H9 (cell line): ENCODE results near the gene CFAP69. TPM values are rescaled to one million over a fixed set of nuclear protein-coding genes. Genes with fewer than 3 reads are reported as not detected.

ENCODE experiments used
- DNase-seq: peaks from one replicate; pipeline ENCODE4 v3.0.0-alpha.2; 2017
- H2AFZ ChIP-seq: one replicate; pipeline ENCODE4 v1.6.1; 2013; ENCODE audit warnings: mild to moderate bottlenecking, low read length, control low read depth, moderate library complexity
- H2AK5ac ChIP-seq: 2 replicates; pipeline ENCODE4 v1.6.1; 2013; ENCODE audit warnings: low read length, control low read depth, mixed read lengths; ENCODE audit not compliant: insufficient read length
- H2BK120ac ChIP-seq: one replicate; pipeline ENCODE4 v1.6.1; 2013; ENCODE audit warnings: low read depth, mild to moderate bottlenecking, low read length, control low read depth, inconsistent platforms; ENCODE audit not compliant: poor library complexity, severe bottlenecking
- H2BK12ac ChIP-seq: 2 replicates; pipeline ENCODE4 v1.6.1; 2013; ENCODE audit warnings: low read length, control low read depth, mixed read lengths, low read depth; ENCODE audit not compliant: insufficient read length
- H2BK15ac ChIP-seq: 2 replicates; pipeline ENCODE4 v1.6.1; 2013; ENCODE audit warnings: low read depth, low read length, control low read depth
- H2BK20ac ChIP-seq: one replicate; pipeline ENCODE4 v1.6.1; 2013; ENCODE audit warnings: low read depth, mild to moderate bottlenecking, low read length, control low read depth, inconsistent platforms; ENCODE audit not compliant: poor library complexity, severe bottlenecking
- H2BK5ac ChIP-seq: 2 replicates; pipeline ENCODE4 v1.6.1; 2013; ENCODE audit warnings: low read length, control low read depth, mixed read lengths; ENCODE audit not compliant: insufficient read length
- H3K14ac ChIP-seq: 2 replicates; pipeline ENCODE4 v1.6.1; 2013; ENCODE audit warnings: low read length, control low read depth; ENCODE audit not compliant: insufficient read depth
- H3K18ac ChIP-seq: 2 replicates; pipeline ENCODE4 v1.6.1; 2013; ENCODE audit warnings: low read depth, mild to moderate bottlenecking, mixed read lengths, low read length, control low read depth; ENCODE audit not compliant: insufficient read length
- H3K23ac ChIP-seq: 2 replicates; pipeline ENCODE4 v1.6.1; 2013; ENCODE audit warnings: low read length, control low read depth, mixed read lengths, low read depth; ENCODE audit not compliant: insufficient read length
- H3K23me2 ChIP-seq: 2 replicates; pipeline ENCODE4 v1.6.1; 2013; ENCODE audit warnings: low read depth, mild to moderate bottlenecking, mixed read lengths, low read length, control low read depth; ENCODE audit not compliant: insufficient read length, poor library complexity, severe bottlenecking
- H3K27ac ChIP-seq: 2 replicates; pipeline ENCODE4 v1.5.1; 2013; ENCODE audit warnings: low read length, control low read depth, mixed read lengths, low read depth; ENCODE audit not compliant: insufficient read length
- H3K27me3 ChIP-seq: 2 replicates; pipeline ENCODE4 v1.6.1; 2013; ENCODE audit warnings: low read length, control low read depth, inconsistent platforms; ENCODE audit not compliant: insufficient read depth
- H3K4ac ChIP-seq: 2 replicates; pipeline ENCODE4 v1.6.1; 2013; ENCODE audit warnings: low read depth, mild to moderate bottlenecking, control low read depth, inconsistent platforms, low read length, moderate library complexity
- H3K4me1 ChIP-seq: 2 replicates; pipeline ENCODE4 v1.6.1; 2013; ENCODE audit warnings: low read length, control low read depth, inconsistent platforms; ENCODE audit not compliant: insufficient read depth
- H3K4me2 ChIP-seq: 2 replicates; pipeline ENCODE4 v1.6.1; 2013; ENCODE audit warnings: low read length, control low read depth, mixed read lengths; ENCODE audit not compliant: insufficient read length, insufficient read depth
- H3K56ac ChIP-seq: 2 replicates; pipeline ENCODE4 v1.6.1; 2013; ENCODE audit warnings: low read depth, mild to moderate bottlenecking, mixed read lengths, low read length, control low read depth; ENCODE audit not compliant: insufficient read length
- H3K79me1 ChIP-seq: 2 replicates; pipeline ENCODE4 v1.6.1; 2013; ENCODE audit warnings: low read depth, mild to moderate bottlenecking, moderate library complexity, low read length, control low read depth, inconsistent platforms; ENCODE audit not compliant: insufficient read depth, poor library complexity, severe bottlenecking
- H3K79me2 ChIP-seq: 2 replicates; pipeline ENCODE4 v1.6.1; 2013; ENCODE audit warnings: low read length, control low read depth, inconsistent platforms; ENCODE audit not compliant: insufficient read depth
- H3K9ac ChIP-seq: 2 replicates; pipeline ENCODE4 v1.6.1; 2013; ENCODE audit warnings: low read length, control low read depth, mixed read lengths; ENCODE audit not compliant: insufficient read length; ENCODE audit errors: extremely low read depth
- H3K9me3 ChIP-seq: one replicate; pipeline ENCODE4 v1.6.1; 2013; ENCODE audit warnings: low read depth, low read length, inconsistent platforms; ENCODE audit not compliant: control insufficient read depth
- H3T11ph ChIP-seq: one replicate; pipeline ENCODE4 v1.6.1; 2013; ENCODE audit warnings: mild to moderate bottlenecking, low read length, control low read depth, inconsistent platforms
- H4K20me1 ChIP-seq: one replicate; pipeline ENCODE4 v1.6.1; 2013; ENCODE audit not compliant: control insufficient read depth, insufficient read length, insufficient read depth
- H4K5ac ChIP-seq: 2 replicates; pipeline ENCODE4 v1.6.1; 2013; ENCODE audit warnings: low read depth, mild to moderate bottlenecking, mixed read lengths, low read length, control low read depth; ENCODE audit not compliant: insufficient read length
- H4K8ac ChIP-seq: replicated peaks from 2 replicates; pipeline ENCODE4 v1.6.1; 2013; ENCODE audit warnings: low read length, control low read depth, mixed read lengths, low read depth; ENCODE audit not compliant: insufficient read length
- H4K91ac ChIP-seq: 2 replicates; pipeline ENCODE4 v1.6.1; 2013; ENCODE audit warnings: low read depth, mild to moderate bottlenecking, moderate library complexity, mixed read lengths, low read length, control low read depth; ENCODE audit not compliant: insufficient read length
- H3K27ac Mint-ChIP-seq, 3 experiments: 2 replicates in 2 of 3; 3 replicates in 1 of 3; pipeline ENCODE4 v1.8.0; 2020 to 2021; ENCODE audit warnings: mixed read lengths in 3 of 3, mild to moderate bottlenecking in 1 of 3, moderate library complexity in 1 of 3
- H3K27me3 Mint-ChIP-seq: 2 replicates; pipeline ENCODE4 v1.8.0; 2021; ENCODE audit warnings: low read depth, mild to moderate bottlenecking, moderate library complexity, mixed read lengths
- H3K36me3 Mint-ChIP-seq, 3 experiments: 2 replicates in 2 of 3; 3 replicates in 1 of 3; pipeline ENCODE4 v1.8.0; 2020 to 2021; ENCODE audit warnings: low read depth in 3 of 3, mixed read lengths in 3 of 3; ENCODE audit not compliant: insufficient read depth in 1 of 3
- H3K4me1 Mint-ChIP-seq, 2 experiments: 2 replicates each; pipeline ENCODE4 v1.8.0; 2020; ENCODE audit warnings: mixed read lengths in 2 of 2
- H3K4me3 Mint-ChIP-seq, 2 experiments: 2 replicates in 1 of 2; 3 replicates in 1 of 2; pipeline ENCODE4 v1.8.0; 2020 to 2021; ENCODE audit warnings: mild to moderate bottlenecking in 2 of 2, mixed read lengths in 2 of 2, moderate library complexity in 1 of 2
- H3K9me3 Mint-ChIP-seq, 2 experiments: 2 replicates in 1 of 2; 3 replicates in 1 of 2; pipeline ENCODE4 v1.8.0; 2020; ENCODE audit warnings: mild to moderate bottlenecking in 2 of 2, mixed read lengths in 2 of 2, moderate library complexity in 1 of 2
- WGBS: extraction: QIAGEN DNeasy Blood & Tissue Kit; methylation state at CpG from one replicate; pipeline ENCODE4 v1.1.7; 2013; ENCODE audit warnings: missing lambda C conversion rate, low lambda C conversion rate, mixed read lengths; ENCODE audit not compliant: insufficient read length; ENCODE audit errors: extremely low coverage; 5-methylcytosine and 5-hydroxymethylcytosine counted together
- total RNA-seq: library from RNA; stranded (reverse); gene quantifications from 2 replicates; pipeline ENCODE4 v1.2.1, GENCODE V29; 2021
- TF ChIP-seq, protein P1 (sequence below): fragments of 200-600 bp; sonication (generic); conservative IDR thresholded peaks from 3 replicates; pipeline ENCODE4 v1.8.0; 2021; ENCODE audit warnings: antibody characterized with exemption, mild to moderate bottlenecking

The CFAP69 gene
- total RNA-seq, 1 experiment from 2014 or later = 2.9 TPM

GRCh38 chr7:90232430-90232829 lies 12.5 kb upstream of the CFAP69 start:
- H3K56ac ChIP-seq = no peak overlapping the region
- Mint-ChIP-seq H3K4me1 (peaks cover 8% of the 10 kb centered on the region in 2 experiments), H3K36me3 (peaks cover 0 to 4% (median 2%) of the 10 kb centered on the region in 3 experiments; a peak in 4 of 7 replicates), H3K27me3 (no peaks in the 10 kb centered on the region), H3K9me3 (no peaks in the 10 kb centered on the region), H3K4me3 (no peak overlapping the region), H3K27ac (no peak overlapping the region)
- H4K8ac ChIP-seq = no peak overlapping the region
- no peaks in the 10 kb centered on the region for H3K27me3 ChIP-seq
- no peaks in the 10 kb centered on the region for H3K23me2 ChIP-seq
- TF ChIP-seq, protein P1, sequence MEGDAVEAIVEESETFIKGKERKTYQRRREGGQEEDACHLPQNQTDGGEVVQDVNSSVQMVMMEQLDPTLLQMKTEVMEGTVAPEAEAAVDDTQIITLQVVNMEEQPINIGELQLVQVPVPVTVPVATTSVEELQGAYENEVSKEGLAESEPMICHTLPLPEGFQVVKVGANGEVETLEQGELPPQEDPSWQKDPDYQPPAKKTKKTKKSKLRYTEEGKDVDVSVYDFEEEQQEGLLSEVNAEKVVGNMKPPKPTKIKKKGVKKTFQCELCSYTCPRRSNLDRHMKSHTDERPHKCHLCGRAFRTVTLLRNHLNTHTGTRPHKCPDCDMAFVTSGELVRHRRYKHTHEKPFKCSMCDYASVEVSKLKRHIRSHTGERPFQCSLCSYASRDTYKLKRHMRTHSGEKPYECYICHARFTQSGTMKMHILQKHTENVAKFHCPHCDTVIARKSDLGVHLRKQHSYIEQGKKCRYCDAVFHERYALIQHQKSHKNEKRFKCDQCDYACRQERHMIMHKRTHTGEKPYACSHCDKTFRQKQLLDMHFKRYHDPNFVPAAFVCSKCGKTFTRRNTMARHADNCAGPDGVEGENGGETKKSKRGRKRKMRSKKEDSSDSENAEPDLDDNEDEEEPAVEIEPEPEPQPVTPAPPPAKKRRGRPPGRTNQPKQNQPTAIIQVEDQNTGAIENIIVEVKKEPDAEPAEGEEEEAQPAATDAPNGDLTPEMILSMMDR = no peak
- no peak overlapping the region for H2AK5ac ChIP-seq
- no peak overlapping the region for H3K4ac ChIP-seq
- H3K79me1 ChIP-seq = no peaks in the 10 kb centered on the region
- no peak overlapping the region for H2BK12ac ChIP-seq
- H3K9ac ChIP-seq = no peak overlapping the region
- no peak overlapping the region for H2BK120ac ChIP-seq
- H3K9me3 ChIP-seq = no peaks in the 10 kb centered on the region
- H3T11ph ChIP-seq = no peak overlapping the region
- no peak overlapping the region for H4K5ac ChIP-seq
- WGBS = no CpG with 5 or more reads among the region's 5 CpGs
- no peak overlapping the region for H3K14ac ChIP-seq
- DNase-seq = no peak
- no peak overlapping the region for H3K23ac ChIP-seq
- H3K4me2 ChIP-seq = no peak overlapping the region
- H2BK20ac ChIP-seq = no peak overlapping the region
- no peak overlapping the region for H3K27ac ChIP-seq
- H3K79me2 ChIP-seq = no peaks in the 10 kb centered on the region
- no peaks in the 10 kb centered on the region for H3K4me1 ChIP-seq
- no peaks in the 10 kb centered on the region for H4K20me1 ChIP-seq
- no peak overlapping the region for H2BK5ac ChIP-seq
- H2BK15ac ChIP-seq = no peak overlapping the region
- no peak overlapping the region for H3K18ac ChIP-seq
- no peak overlapping the region for H2AFZ ChIP-seq
- H4K91ac ChIP-seq = no peak overlapping the region
